ENCODE results near the gene PSMA1. TPM values are rescaled to one million over a fixed set of nuclear protein-coding genes. Genes with fewer than 3 reads are reported as not detected.

The PSMA1 gene
- total RNA-seq, 2 experiments from 2014 or later, result 171 to 173 TPM

DNA sequence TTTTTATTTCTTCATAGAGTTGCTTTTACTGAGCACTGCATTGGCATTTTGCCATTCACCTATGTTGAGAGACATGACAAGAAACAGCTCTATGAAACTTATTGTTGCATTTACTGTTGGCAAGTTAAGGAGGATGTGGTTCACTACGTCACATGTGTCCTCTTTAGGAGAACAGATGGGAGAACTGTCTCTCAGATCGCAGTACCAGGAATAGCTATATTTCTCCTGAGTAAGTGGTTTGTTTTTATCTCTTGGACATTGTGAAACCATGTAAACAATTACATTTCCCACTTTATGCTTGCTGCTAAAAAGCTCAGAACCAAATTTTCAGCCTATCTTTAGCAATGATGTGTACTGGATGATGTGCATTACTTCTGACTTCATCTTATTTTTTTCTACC lies 34.8 kb upstream of the PSMA1 start:
- DNase-seq (ENCODE audit: low spot score), result no peak
- no peak for TF ChIP-seq EZH2phosphoT487 (IDR thresholded peaks at IDR 0.05; ENCODE audit: borderline replicate concordance, low read depth, low read length)
- TF ChIP-seq, protein P1, sequence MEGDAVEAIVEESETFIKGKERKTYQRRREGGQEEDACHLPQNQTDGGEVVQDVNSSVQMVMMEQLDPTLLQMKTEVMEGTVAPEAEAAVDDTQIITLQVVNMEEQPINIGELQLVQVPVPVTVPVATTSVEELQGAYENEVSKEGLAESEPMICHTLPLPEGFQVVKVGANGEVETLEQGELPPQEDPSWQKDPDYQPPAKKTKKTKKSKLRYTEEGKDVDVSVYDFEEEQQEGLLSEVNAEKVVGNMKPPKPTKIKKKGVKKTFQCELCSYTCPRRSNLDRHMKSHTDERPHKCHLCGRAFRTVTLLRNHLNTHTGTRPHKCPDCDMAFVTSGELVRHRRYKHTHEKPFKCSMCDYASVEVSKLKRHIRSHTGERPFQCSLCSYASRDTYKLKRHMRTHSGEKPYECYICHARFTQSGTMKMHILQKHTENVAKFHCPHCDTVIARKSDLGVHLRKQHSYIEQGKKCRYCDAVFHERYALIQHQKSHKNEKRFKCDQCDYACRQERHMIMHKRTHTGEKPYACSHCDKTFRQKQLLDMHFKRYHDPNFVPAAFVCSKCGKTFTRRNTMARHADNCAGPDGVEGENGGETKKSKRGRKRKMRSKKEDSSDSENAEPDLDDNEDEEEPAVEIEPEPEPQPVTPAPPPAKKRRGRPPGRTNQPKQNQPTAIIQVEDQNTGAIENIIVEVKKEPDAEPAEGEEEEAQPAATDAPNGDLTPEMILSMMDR (conservative IDR thresholded peaks at IDR 0.05; ENCODE audit: low read length), result no peak
- H3K9me3 ChIP-seq (ENCODE audit: low read length), result no peaks in the 10 kb centered on the region
- CTCF ChIA-PET (ENCODE audit: unreplicated experiment), result no interaction called here
- no TSS peak for BruUV-seq (replicated peaks)
- H3K4me1 ChIP-seq (ENCODE audit: insufficient read depth, low read length, poor library complexity, severe bottlenecking), result no peaks in the 10 kb centered on the region
- intact Hi-C loops (cut with micrococcal nuclease; ENCODE audit: unreplicated experiment), result no loop called here
- H4K20me1 ChIP-seq (ENCODE audit: insufficient read depth, low read length), result no peaks in the 10 kb centered on the region
- no peaks in the 10 kb centered on the region for H3K9me2 ChIP-seq (ENCODE audit: insufficient read depth, low read length)
- H3K27ac ChIP-seq (ENCODE audit: low read depth, low read length, poor library complexity, severe bottlenecking), result no peak overlapping the region
- no peaks in the 10 kb centered on the region for H3K79me2 ChIP-seq (ENCODE audit: insufficient read depth, low read depth, low read length)
- POLR2A ChIA-PET, result interaction anchor here (0.6 to 1.1 kb wide), 4 partner anchors 10 to 336 kb away, joined by 3 to 8 read pairs (median 3); no protein-coding TSS in a partner anchor
- H3K4me2 ChIP-seq (ENCODE audit: low read length), result no peak overlapping the region
- no peaks in the 10 kb centered on the region for H3K36me3 ChIP-seq (ENCODE audit: insufficient read depth, low read length)
- H2AFZ ChIP-seq (ENCODE audit: low read length), result no peak overlapping the region
- H3K4me3 ChIP-seq (ENCODE audit: low read depth, low read length, poor library complexity, severe bottlenecking), result no peak overlapping the region

DNA sequence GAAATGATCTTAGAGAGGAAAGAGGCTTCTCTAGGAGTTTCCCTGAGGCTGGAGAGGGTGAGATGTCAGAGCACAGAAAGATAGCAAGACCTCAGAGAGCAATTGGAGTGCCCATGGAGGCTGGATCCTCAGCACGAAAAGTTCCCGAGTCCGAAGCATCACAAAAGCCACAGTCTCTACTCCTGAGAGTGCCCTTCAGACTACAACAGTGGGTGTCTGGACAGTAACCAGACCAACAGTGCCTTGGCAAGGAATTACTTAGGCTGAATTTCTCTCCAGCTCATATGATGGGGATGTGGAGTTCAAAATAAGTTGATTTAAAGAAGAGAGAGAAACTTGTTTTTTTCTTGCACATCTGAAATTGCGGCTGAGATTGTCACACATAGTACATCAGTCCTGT lies 31.9 kb upstream of the PSMA1 start:
- no peak overlapping the region for H2AFZ ChIP-seq (ENCODE audit: low read length)
- ChIA-PET CTCF (ENCODE audit: unreplicated experiment) (no interaction called here), POLR2A (interaction anchor here (0.6 to 1.1 kb wide), 6 partner anchors 8 to 190 kb away, joined by 3 to 5 read pairs (median 4); no protein-coding TSS in a partner anchor)
- no peaks in the 10 kb centered on the region for H3K36me3 ChIP-seq (ENCODE audit: insufficient read depth, low read length)
- H3K79me2 ChIP-seq (ENCODE audit: insufficient read depth, low read depth, low read length), result no peaks in the 10 kb centered on the region
- no peak overlapping the region for H3K4me2 ChIP-seq (ENCODE audit: low read length)
- intact Hi-C loops (cut with micrococcal nuclease; ENCODE audit: unreplicated experiment), result no loop called here
- no TSS peak for BruUV-seq (replicated peaks)
- no peaks in the 10 kb centered on the region for H3K4me1 ChIP-seq (ENCODE audit: insufficient read depth, low read length, poor library complexity, severe bottlenecking)
- H3K4me3 ChIP-seq (ENCODE audit: low read depth, low read length, poor library complexity, severe bottlenecking), result no peak overlapping the region
- no peak overlapping the region for H3K27ac ChIP-seq (ENCODE audit: low read depth, low read length, poor library complexity, severe bottlenecking)
- TF ChIP-seq, protein P1 (conservative IDR thresholded peaks at IDR 0.05; ENCODE audit: low read length), result no peak
- TF ChIP-seq EZH2phosphoT487 (IDR thresholded peaks at IDR 0.05; ENCODE audit: borderline replicate concordance, low read depth, low read length), result no peak
- no peaks in the 10 kb centered on the region for H3K9me2 ChIP-seq (ENCODE audit: insufficient read depth, low read length)
- no peaks in the 10 kb centered on the region for H4K20me1 ChIP-seq (ENCODE audit: insufficient read depth, low read length)
- DNase-seq (ENCODE audit: low spot score), result no peak
- no peaks in the 10 kb centered on the region for H3K9me3 ChIP-seq (ENCODE audit: low read length)

DNA sequence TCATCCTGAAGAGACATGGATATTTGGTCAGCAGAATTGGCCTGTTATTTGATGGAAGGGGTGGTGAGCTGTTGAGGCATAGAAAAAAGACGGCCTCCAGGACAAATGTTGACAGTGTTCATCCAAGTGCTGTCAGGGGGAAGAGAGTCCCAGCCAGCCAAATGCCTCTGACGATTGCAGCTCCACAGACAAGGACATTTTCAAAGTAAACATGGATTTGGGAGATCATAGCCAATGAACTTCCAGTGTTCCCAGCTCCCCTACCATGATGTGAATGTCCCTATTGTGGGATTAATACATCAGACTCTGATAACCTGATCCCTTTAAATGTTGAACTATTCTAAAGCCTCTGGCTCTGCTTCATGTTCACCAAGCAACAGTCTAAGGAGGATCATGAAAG lies 31.2 kb upstream of the PSMA1 start:
- no peak overlapping the region for H3K4me3 ChIP-seq (ENCODE audit: low read depth, low read length, poor library complexity, severe bottlenecking)
- intact Hi-C loops (cut with micrococcal nuclease; ENCODE audit: unreplicated experiment), result no loop called here
- no peaks in the 10 kb centered on the region for H3K9me3 ChIP-seq (ENCODE audit: low read length)
- H3K4me1 ChIP-seq (ENCODE audit: insufficient read depth, low read length, poor library complexity, severe bottlenecking), result no peaks in the 10 kb centered on the region
- no peak overlapping the region for H3K27ac ChIP-seq (ENCODE audit: low read depth, low read length, poor library complexity, severe bottlenecking)
- no peaks in the 10 kb centered on the region for H3K36me3 ChIP-seq (ENCODE audit: insufficient read depth, low read length)
- no peak overlapping the region for H3K4me2 ChIP-seq (ENCODE audit: low read length)
- H2AFZ ChIP-seq (ENCODE audit: low read length), result no peak overlapping the region
- no TSS peak for BruUV-seq (replicated peaks)
- H4K20me1 ChIP-seq (ENCODE audit: insufficient read depth, low read length), result no peaks in the 10 kb centered on the region
- no peak for TF ChIP-seq EZH2phosphoT487 (IDR thresholded peaks at IDR 0.05; ENCODE audit: borderline replicate concordance, low read depth, low read length)
- TF ChIP-seq, protein P1 (conservative IDR thresholded peaks at IDR 0.05; ENCODE audit: low read length), result no peak
- H3K9me2 ChIP-seq (ENCODE audit: insufficient read depth, low read length), result no peaks in the 10 kb centered on the region
- CTCF ChIA-PET (ENCODE audit: unreplicated experiment), result no interaction called here
- no peaks in the 10 kb centered on the region for H3K79me2 ChIP-seq (ENCODE audit: insufficient read depth, low read depth, low read length)
- no peak for DNase-seq (ENCODE audit: low spot score)
- POLR2A ChIA-PET, result interaction anchor here (1.1 kb wide), 1 partner anchor 14 kb away, joined by 4 read pairs; no protein-coding TSS in a partner anchor

All from OCI-LY7 (cell line).